HEK293T (cell line): Measurements from ENCODE around the gene PNPT1.
A peak's percentile ranks its signal among the peaks of the same experiment; 100 is the strongest.
"Not testable (repeated sequence)": the region's sequence is repeated elsewhere in the genome, so short reads cannot be mapped to it uniquely, and the experiment has no call there.

Experiments
- CTCF ChIA-PET: fragments of 350-600 bp; formaldehyde crosslinking; extraction: SDS; loops from one replicate; lab custom pipeline; 2021; ENCODE audit warnings: antibody characterized with exemption, inconsistent platforms; lab: Yijun Ruan, JAX
- POLR2A ChIA-PET: fragments of 350-600 bp; formaldehyde crosslinking; extraction: SDS; loops from one replicate; lab custom pipeline; 2020; ENCODE audit warnings: antibody characterized with exemption, inconsistent platforms; lab: Yijun Ruan, JAX
- DNase-seq: peaks from one replicate; pipeline ENCODE4 v3.0.0; 2012; ENCODE audit warnings: mixed read lengths; ENCODE audit errors: extremely low spot score
- ARNT ChIP-seq: fragments of 450-650 bp; IDR thresholded peaks from 2 replicates; pipeline ENCODE4 v1.6.1; 2017; ENCODE audit warnings: mild to moderate bottlenecking
- BHLHE40 ChIP-seq: fragments of 450-650 bp; IDR thresholded peaks from 2 replicates; pipeline ENCODE4 v1.6.1; 2016; ENCODE audit warnings: mild to moderate bottlenecking, moderate library complexity, borderline replicate concordance
- CTBP1 ChIP-seq: fragments of 450-650 bp; IDR thresholded peaks from 2 replicates; pipeline ENCODE4 v1.6.1; 2016; ENCODE audit warnings: borderline replicate concordance
- ELF4 ChIP-seq: fragments of 450-650 bp; IDR thresholded peaks from 2 replicates; pipeline ENCODE4 v1.6.1; 2017; ENCODE audit warnings: antibody characterized with exemption
- FOXA1 ChIP-seq: fragments of 450-650 bp; IDR thresholded peaks from 2 replicates; pipeline ENCODE4 v1.6.1; 2016; ENCODE audit warnings: mild to moderate bottlenecking
- FOXK2 ChIP-seq: fragments of 450-650 bp; IDR thresholded peaks from 2 replicates; pipeline ENCODE4 v1.6.1; 2016; ENCODE audit warnings: mild to moderate bottlenecking
- FOXM1 ChIP-seq: fragments of 450-650 bp; IDR thresholded peaks from 2 replicates; pipeline ENCODE4 v1.6.1; 2017; ENCODE audit warnings: mild to moderate bottlenecking, borderline replicate concordance
- HDGF ChIP-seq: fragments of 450-650 bp; IDR thresholded peaks from 2 replicates; pipeline ENCODE4 v1.6.1; 2017; ENCODE audit warnings: antibody characterized with exemption, borderline replicate concordance
- L3MBTL2 ChIP-seq: fragments of 450-650 bp; conservative IDR thresholded peaks from 2 replicates; pipeline ENCODE4 v1.6.1; 2016; ENCODE audit warnings: mild to moderate bottlenecking
- LEF1 ChIP-seq: fragments of 450-650 bp; IDR thresholded peaks from 2 replicates; pipeline ENCODE4 v1.6.1; 2017; ENCODE audit warnings: mild to moderate bottlenecking, borderline replicate concordance
- NFRKB ChIP-seq: fragments of 450-650 bp; IDR thresholded peaks from 2 replicates; pipeline ENCODE4 v1.6.1; 2016; ENCODE audit warnings: mild to moderate bottlenecking, moderate library complexity
- PKNOX1 ChIP-seq: fragments of 450-650 bp; IDR thresholded peaks from 2 replicates; pipeline ENCODE4 v1.6.1; 2016
- SP1 ChIP-seq: fragments of 450-650 bp; IDR thresholded peaks from 2 replicates; pipeline ENCODE4 v1.6.1; 2017
- SUZ12 ChIP-seq: fragments of 450-650 bp; IDR thresholded peaks from 2 replicates; pipeline ENCODE4 v1.6.1; 2016; ENCODE audit warnings: mild to moderate bottlenecking
- TARDBP ChIP-seq: fragments of 450-650 bp; IDR thresholded peaks from 2 replicates; pipeline ENCODE4 v1.6.1; 2016
- ZNF384 ChIP-seq: fragments of 450-650 bp; IDR thresholded peaks from 2 replicates; pipeline ENCODE4 v1.6.1; 2016

Gene PNPT1

GRCh38 chr2:55693181-55694125 is at the start of gene PNPT1:
PNPT1 (minus strand) TSS chr2:55693844; CDS start chr2:55693823, 21 bp downstream.
- ChIA-PET POLR2A (no interaction called here), CTCF (no interaction called here)
- DNase-seq = peak; percentile 97

GRCh38 chr2:55742996-55743395 is 49.4 kb upstream of the PNPT1 start:
- DNase-seq = no peak
- TF ChIP-seq BHLHE40 = no peak
- no peak for TF ChIP-seq L3MBTL2
- no peak for TF ChIP-seq FOXM1
- TF ChIP-seq FOXA1 = no peak
- TF ChIP-seq LEF1 = no peak
- ChIA-PET CTCF (no interaction called here), POLR2A (no interaction called here)

More at GRCh38 chr2:55693181-55694125, at the start of gene PNPT1:
- TF ChIP-seq FOXA1 (no peak), HDGF (no peak), BHLHE40 (no peak), LEF1 (no peak), ELF4 (peak; percentile 53), SUZ12 (no peak), L3MBTL2 (peak; percentile 98), SP1 (no peak), ZNF384 (no peak), FOXM1 (no peak), NFRKB (no peak), FOXK2 (no peak), CTBP1 (no peak), ARNT (no peak)

GRCh38 chr2:55736019-55736536 is 42.4 kb upstream of the PNPT1 start:
- POLR2A ChIA-PET, CTCF ChIA-PET, DNase-seq: not testable (repeated sequence)

- no peak for DNase-seq
- POLR2A ChIA-PET = no interaction called here
- CTCF ChIA-PET = no interaction called here
- no peak for TF ChIP-seq ARNT
- TF ChIP-seq FOXM1 = no peak
- no peak for TF ChIP-seq SUZ12
- no peak for TF ChIP-seq BHLHE40
- TF ChIP-seq PKNOX1 = peak; percentile 66
Observed at GRCh38 chr2:55734726-55735125, 41.1 kb upstream of the PNPT1 start.

- TF ChIP-seq FOXA1 (no peak), FOXM1 (no peak)
- no peak for DNase-seq
- ChIA-PET CTCF (no interaction called here), POLR2A (no interaction called here)
Observed at GRCh38 chr2:55733335-55733734, 39.7 kb upstream of the PNPT1 start.

GRCh38 chr2:55732854-55733253 is 39.2 kb upstream of the PNPT1 start:
- CTCF ChIA-PET = no interaction called here
- TF ChIP-seq FOXA1 = no peak
- TF ChIP-seq LEF1 = no peak
- TF ChIP-seq BHLHE40 = no peak
- TF ChIP-seq ELF4 = no peak
- no peak for TF ChIP-seq HDGF
- no peak for TF ChIP-seq CTBP1
- TF ChIP-seq PKNOX1 = no peak
- no peak for TF ChIP-seq FOXM1
- no peak for TF ChIP-seq ZNF384
- no peak for TF ChIP-seq ARNT
- no peak for TF ChIP-seq TARDBP
- TF ChIP-seq NFRKB = no peak
- no peak for TF ChIP-seq FOXK2
- no peak for DNase-seq
- POLR2A ChIA-PET = no interaction called here

GRCh38 chr2:55729136-55729685 is 35.6 kb upstream of the PNPT1 start:
- TF ChIP-seq FOXK2 = no peak
- TF ChIP-seq SP1 = no peak
- no peak for TF ChIP-seq ZNF384
- TF ChIP-seq TARDBP = no peak
- TF ChIP-seq FOXA1 = no peak
- TF ChIP-seq L3MBTL2 = no peak
- no peak for TF ChIP-seq NFRKB
- TF ChIP-seq BHLHE40 = no peak
- no peak for TF ChIP-seq ELF4
- no peak for TF ChIP-seq LEF1
- ChIA-PET POLR2A (interaction anchor here (0.6 kb wide), 1 partner anchor 451 kb away, joined by 3 read pairs; no protein-coding TSS in a partner anchor), CTCF (no interaction called here)
- no peak for DNase-seq
